ENCODE data around the gene DCLK1.

The DCLK1 gene

DNA sequence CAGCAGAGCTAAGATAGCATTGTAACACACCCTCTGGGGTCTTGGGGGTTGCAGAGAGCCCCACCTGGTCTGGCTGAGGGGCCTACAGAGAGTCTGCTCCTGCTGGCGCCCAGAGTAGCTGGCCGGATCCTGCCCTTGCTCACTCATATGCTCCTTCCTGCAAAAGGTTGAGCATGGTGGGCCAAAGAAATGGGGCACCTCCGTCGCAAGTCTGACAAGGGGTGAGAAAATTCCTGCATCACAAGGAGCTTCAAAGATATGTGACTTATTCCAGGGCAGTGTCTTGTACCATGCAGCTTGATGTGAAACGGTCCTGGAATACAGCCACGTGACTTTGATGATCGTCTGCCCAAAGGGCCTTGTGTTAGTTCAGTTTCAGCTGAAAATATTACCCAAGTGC lies 218.3 kb downstream of the DCLK1 start:
- Histone ChIP-seq H3K9me3 (ENCODE audit: insufficient read depth, low read depth, low read length) (no peaks in the 10 kb centered on the region), H3K18ac (ENCODE audit: low read length) (no peak overlapping the region), H3K9ac (ENCODE audit: low read length) (no peak overlapping the region), H2BK12ac (ENCODE audit: low read length) (no peak overlapping the region), H3K27me3 (ENCODE audit: insufficient read depth, low read length) (no peaks in the 10 kb centered on the region), H3K36me3 (ENCODE audit: control insufficient read depth in 1 of 2, insufficient read depth in 2 of 2, low read length in 2 of 2) (no peaks in the 10 kb centered on the region), H4K8ac (ENCODE audit: low read depth, low read length) (no peak overlapping the region), H3K4me1 (ENCODE audit: control insufficient read depth in 1 of 2, insufficient read depth in 2 of 2, low read length in 2 of 2) (no peaks in the 10 kb centered on the region), H2AFZ (ENCODE audit: insufficient read depth, low read length, poor library complexity) (no peak overlapping the region), H3K4ac (ENCODE audit: low read depth, low read length) (no peak overlapping the region), H3K79me2 (ENCODE audit: control insufficient read depth, insufficient read depth, low read length, poor library complexity) (no peaks in the 10 kb centered on the region), H3K4me3 (ENCODE audit: low read depth, low read length) (no peak overlapping the region), H2AK5ac (ENCODE audit: low read length) (no peak overlapping the region), H3K14ac (ENCODE audit: low read length) (no peak overlapping the region), H3K4me2 (ENCODE audit: low read length) (no peak overlapping the region), H3K23ac (ENCODE audit: low read length) (no peak overlapping the region), H4K12ac (ENCODE audit: low read depth, low read length) (no peak overlapping the region), H3K79me1 (ENCODE audit: low read length) (no peaks in the 10 kb centered on the region), H2BK5ac (ENCODE audit: low read depth, low read length, poor library complexity) (no peak overlapping the region), H2BK120ac (ENCODE audit: insufficient read depth, low read length, poor library complexity) (no peak overlapping the region), H3K27ac (ENCODE audit: low read depth, low read length) (no peak overlapping the region), H4K91ac (ENCODE audit: low read depth, low read length) (no peak overlapping the region)
- no peak for DNase-seq
- no CpG with 5 or more reads among the region's 7 CpGs for WGBS (ENCODE audit: extremely low coverage, insufficient coverage, insufficient read length)

GRCh38 chr13:35909837-35910540 lies 221.2 kb downstream of the DCLK1 start:
- H3K79me1 ChIP-seq (ENCODE audit: low read length), result no peaks in the 10 kb centered on the region
- no peak overlapping the region for H3K4me2 ChIP-seq (ENCODE audit: low read length)
- no peak overlapping the region for H3K18ac ChIP-seq (ENCODE audit: low read length)
- H3K4me3 ChIP-seq (ENCODE audit: low read depth, low read length), result no peak overlapping the region
- H3K27ac ChIP-seq (ENCODE audit: low read depth, low read length), result no peak overlapping the region
- DNase-seq, result no peak
- no peak overlapping the region for H4K12ac ChIP-seq (ENCODE audit: low read depth, low read length)
- no peak overlapping the region for H3K23ac ChIP-seq (ENCODE audit: low read length)
- H2AFZ ChIP-seq (ENCODE audit: insufficient read depth, low read length, poor library complexity), result no peak overlapping the region
- no peak overlapping the region for H4K91ac ChIP-seq (ENCODE audit: low read depth, low read length)
- H3K27me3 ChIP-seq (ENCODE audit: insufficient read depth, low read length), result no peaks in the 10 kb centered on the region
- no peak overlapping the region for H2BK12ac ChIP-seq (ENCODE audit: low read length)
- no peaks in the 10 kb centered on the region for H3K9me3 ChIP-seq (ENCODE audit: insufficient read depth, low read depth, low read length)
- no peaks in the 10 kb centered on the region for H3K36me3 ChIP-seq (ENCODE audit: control insufficient read depth in 1 of 2, insufficient read depth in 2 of 2, low read length in 2 of 2)
- H3K79me2 ChIP-seq (ENCODE audit: control insufficient read depth, insufficient read depth, low read length, poor library complexity), result no peaks in the 10 kb centered on the region
- no peak overlapping the region for H3K9ac ChIP-seq (ENCODE audit: low read length)
- no peak overlapping the region for H4K8ac ChIP-seq (ENCODE audit: low read depth, low read length)
- no peak overlapping the region for H3K4ac ChIP-seq (ENCODE audit: low read depth, low read length)
- H2BK5ac ChIP-seq (ENCODE audit: low read depth, low read length, poor library complexity), result no peak overlapping the region
- H3K4me1 ChIP-seq (ENCODE audit: control insufficient read depth in 1 of 2, insufficient read depth in 2 of 2, low read length in 2 of 2), result no peaks in the 10 kb centered on the region
- no peak overlapping the region for H3K14ac ChIP-seq (ENCODE audit: low read length)
- H2BK120ac ChIP-seq (ENCODE audit: insufficient read depth, low read length, poor library complexity), result no peak overlapping the region
- WGBS (ENCODE audit: extremely low coverage, insufficient coverage, insufficient read length), result no CpG with 5 or more reads among the region's 8 CpGs
- no peak overlapping the region for H2AK5ac ChIP-seq (ENCODE audit: low read length)

DNA sequence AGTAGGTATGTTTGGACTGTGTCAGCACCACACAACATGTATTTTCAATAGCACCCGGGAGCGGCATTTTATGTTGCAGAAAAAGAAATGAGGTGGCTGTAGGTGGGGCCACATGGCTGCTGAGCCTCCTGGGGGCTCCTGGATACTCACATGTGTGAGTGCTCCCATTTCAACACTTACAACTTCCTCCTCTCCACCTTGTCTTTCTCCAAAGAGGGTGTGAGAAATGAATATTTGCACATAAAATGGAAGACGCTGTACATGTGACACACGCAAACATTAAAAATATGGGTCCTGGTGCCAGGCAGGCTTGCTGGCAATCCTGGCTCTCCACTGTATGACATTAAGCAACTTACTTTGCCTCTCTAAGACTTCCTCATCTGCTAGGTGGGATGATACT lies 222.1 kb downstream of the DCLK1 start:
- H3K27me3 ChIP-seq (ENCODE audit: insufficient read depth, low read length), result no peaks in the 10 kb centered on the region
- no peak overlapping the region for H2BK12ac ChIP-seq (ENCODE audit: low read length)
- no peak overlapping the region for H3K9ac ChIP-seq (ENCODE audit: low read length)
- DNase-seq, result no peak
- H2BK5ac ChIP-seq (ENCODE audit: low read depth, low read length, poor library complexity), result no peak overlapping the region
- no peak overlapping the region for H2AFZ ChIP-seq (ENCODE audit: insufficient read depth, low read length, poor library complexity)
- H3K27ac ChIP-seq (ENCODE audit: low read depth, low read length), result no peak overlapping the region
- WGBS (ENCODE audit: extremely low coverage, insufficient coverage, insufficient read length), result no CpG with 5 or more reads among the region's 4 CpGs
- no peak overlapping the region for H3K4me2 ChIP-seq (ENCODE audit: low read length)
- no peak overlapping the region for H2AK5ac ChIP-seq (ENCODE audit: low read length)
- no peak overlapping the region for H4K8ac ChIP-seq (ENCODE audit: low read depth, low read length)
- H4K91ac ChIP-seq (ENCODE audit: low read depth, low read length), result no peak overlapping the region
- H3K18ac ChIP-seq (ENCODE audit: low read length), result no peak overlapping the region
- H3K23ac ChIP-seq (ENCODE audit: low read length), result no peak overlapping the region
- H2BK120ac ChIP-seq (ENCODE audit: insufficient read depth, low read length, poor library complexity), result no peak overlapping the region
- H3K4me3 ChIP-seq (ENCODE audit: low read depth, low read length), result no peak overlapping the region
- H3K4ac ChIP-seq (ENCODE audit: low read depth, low read length), result no peak overlapping the region
- H3K4me1 ChIP-seq (ENCODE audit: control insufficient read depth in 1 of 2, insufficient read depth in 2 of 2, low read length in 2 of 2), result no peaks in the 10 kb centered on the region
- H4K12ac ChIP-seq (ENCODE audit: low read depth, low read length), result no peak overlapping the region
- no peaks in the 10 kb centered on the region for H3K79me2 ChIP-seq (ENCODE audit: control insufficient read depth, insufficient read depth, low read length, poor library complexity)
- H3K9me3 ChIP-seq (ENCODE audit: insufficient read depth, low read depth, low read length), result no peaks in the 10 kb centered on the region
- no peaks in the 10 kb centered on the region for H3K79me1 ChIP-seq (ENCODE audit: low read length)
- H3K14ac ChIP-seq (ENCODE audit: low read length), result no peak overlapping the region
- H3K36me3 ChIP-seq (ENCODE audit: control insufficient read depth in 1 of 2, insufficient read depth in 2 of 2, low read length in 2 of 2), result no peaks in the 10 kb centered on the region

DNA sequence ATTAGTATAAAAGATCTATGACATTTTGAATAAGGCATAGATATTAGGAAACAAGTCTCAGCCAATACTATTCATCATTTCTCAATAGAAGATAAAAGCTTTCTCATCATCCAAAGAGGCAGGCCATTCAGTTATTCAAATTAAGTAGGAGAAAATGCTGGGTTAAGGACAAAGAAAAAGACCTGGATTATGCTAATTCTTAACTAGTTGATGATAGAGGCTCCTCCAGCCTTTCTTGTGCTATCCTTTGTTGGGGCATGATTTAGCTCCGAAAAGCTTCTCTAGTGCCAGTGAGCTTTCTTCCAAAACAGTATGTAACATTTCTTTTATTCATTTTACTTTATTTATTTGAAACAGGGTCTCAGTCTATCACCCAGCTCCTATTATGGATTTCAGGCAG lies 223.0 kb downstream of the DCLK1 start:
- Histone ChIP-seq H2BK5ac (ENCODE audit: low read depth, low read length, poor library complexity) (no peak overlapping the region), H3K4ac (ENCODE audit: low read depth, low read length) (no peak overlapping the region), H3K79me2 (ENCODE audit: control insufficient read depth, insufficient read depth, low read length, poor library complexity) (no peaks in the 10 kb centered on the region), H3K79me1 (ENCODE audit: low read length) (no peaks in the 10 kb centered on the region), H4K8ac (ENCODE audit: low read depth, low read length) (no peak overlapping the region), H3K18ac (ENCODE audit: low read length) (no peak overlapping the region), H3K23ac (ENCODE audit: low read length) (no peak overlapping the region), H3K4me1 (ENCODE audit: control insufficient read depth in 1 of 2, insufficient read depth in 2 of 2, low read length in 2 of 2) (no peaks in the 10 kb centered on the region), H3K4me3 (ENCODE audit: low read depth, low read length) (no peak overlapping the region), H3K9ac (ENCODE audit: low read length) (no peak overlapping the region), H4K91ac (ENCODE audit: low read depth, low read length) (no peak overlapping the region), H2BK12ac (ENCODE audit: low read length) (no peak overlapping the region), H3K36me3 (ENCODE audit: control insufficient read depth in 1 of 2, insufficient read depth in 2 of 2, low read length in 2 of 2) (no peaks in the 10 kb centered on the region), H3K14ac (ENCODE audit: low read length) (no peak overlapping the region), H2BK120ac (ENCODE audit: insufficient read depth, low read length, poor library complexity) (no peak overlapping the region), H3K9me3 (ENCODE audit: insufficient read depth, low read depth, low read length) (no peaks in the 10 kb centered on the region), H3K27ac (ENCODE audit: low read depth, low read length) (no peak overlapping the region), H3K27me3 (ENCODE audit: insufficient read depth, low read length) (no peaks in the 10 kb centered on the region), H2AFZ (ENCODE audit: insufficient read depth, low read length, poor library complexity) (no peak overlapping the region), H2AK5ac (ENCODE audit: low read length) (no peak overlapping the region), H3K4me2 (ENCODE audit: low read length) (no peak overlapping the region), H4K12ac (ENCODE audit: low read depth, low read length) (no peak overlapping the region)
- no CpG with 5 or more reads among the region's 1 CpG for WGBS (ENCODE audit: extremely low coverage, insufficient coverage, insufficient read length)
- no peak for DNase-seq

Data from trophoblast cell (in vitro differentiated cells and primary cell).